Activated T-helper 9 cell treated with anti-CD3 and anti-CD28 coated beads, Interleukin-2, amount 50 U/mL, for 16 hours (primary cell): ENCODE data around the gene HEYL.

Experiments used
- DNase-seq: peaks from one replicate; pipeline ENCODE4 v3.0.0-alpha.2; 2020; ENCODE audit warnings: low read depth

The HEYL gene

DNA sequence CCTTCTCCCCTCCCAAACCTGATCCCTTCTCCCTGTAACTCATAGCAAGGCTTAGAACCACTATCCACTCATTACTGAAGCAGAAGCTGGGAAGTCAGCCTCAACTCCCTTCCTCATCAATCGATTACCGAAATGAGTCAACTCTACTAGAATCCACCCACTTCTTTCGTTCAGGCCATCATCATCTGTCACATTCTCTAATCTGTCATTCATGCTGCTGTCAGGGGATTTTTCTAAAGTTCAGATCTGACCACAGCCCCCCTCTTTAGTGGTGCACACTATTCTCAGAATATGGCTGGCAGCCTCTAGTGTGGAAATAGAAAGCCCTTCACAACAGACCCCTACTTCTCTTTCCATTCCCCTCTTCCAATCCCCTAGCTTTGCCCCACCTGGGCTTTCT, 27.3 kb upstream of the HEYL start:
- no peak for DNase-seq

DNA sequence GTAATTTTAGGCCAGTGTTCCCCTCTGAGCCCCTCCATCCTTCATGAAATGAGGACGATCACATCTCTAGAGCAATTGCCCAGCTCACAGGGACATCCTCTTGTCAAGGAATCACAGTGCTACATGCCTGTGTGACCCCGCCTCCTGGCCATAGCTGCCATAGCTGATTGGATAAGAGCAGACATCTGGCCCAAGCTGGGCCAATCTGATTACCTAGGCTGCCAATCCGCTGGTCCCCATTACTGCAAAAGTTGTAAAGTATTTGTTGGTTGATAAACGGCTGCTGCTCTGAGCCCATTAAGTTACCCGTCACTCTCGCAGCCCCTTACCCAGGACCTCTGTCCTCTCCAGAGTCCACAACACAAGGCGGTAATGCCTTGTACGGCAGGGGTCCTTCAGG, 24.1 kb upstream of the HEYL start:
- no peak for DNase-seq

GRCh38 chr1:39662861-39663260, 23.4 kb upstream of the HEYL start:
- DNase-seq: no peak

GRCh38 chr1:39659538-39659937, 20.1 kb upstream of the HEYL start:
- no peak for DNase-seq

GRCh38 chr1:39659110-39659509, 19.7 kb upstream of the HEYL start:
- no peak for DNase-seq

DNA sequence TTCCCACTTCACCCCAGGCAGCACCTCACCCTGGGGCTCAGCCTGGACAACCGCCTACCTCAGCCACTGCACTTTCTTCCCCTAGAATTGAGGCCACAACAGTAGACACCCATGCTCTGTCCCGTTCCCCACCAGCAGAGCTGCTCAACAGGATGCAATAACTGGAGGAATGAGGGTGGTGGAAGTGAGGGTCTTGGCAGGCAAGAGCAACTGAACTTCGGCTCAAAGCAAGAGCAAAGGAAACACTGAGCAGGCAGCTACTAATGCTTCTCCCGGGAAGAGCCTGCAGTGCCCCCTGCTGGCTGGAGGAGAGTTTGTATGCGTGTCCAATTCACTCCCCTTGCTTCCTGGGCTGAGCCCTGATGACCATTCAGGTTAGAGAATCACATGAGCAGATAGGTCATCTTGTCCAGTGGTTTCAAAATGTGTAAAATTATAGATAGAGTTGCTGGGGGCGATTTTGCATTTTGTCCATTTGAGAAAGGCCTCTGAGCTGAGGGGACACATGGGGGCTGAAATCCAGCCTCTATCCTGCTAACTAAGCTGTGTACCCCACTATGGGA, 18.6 kb upstream of the HEYL start:
- DNase-seq: peak; percentile 45

DNA sequence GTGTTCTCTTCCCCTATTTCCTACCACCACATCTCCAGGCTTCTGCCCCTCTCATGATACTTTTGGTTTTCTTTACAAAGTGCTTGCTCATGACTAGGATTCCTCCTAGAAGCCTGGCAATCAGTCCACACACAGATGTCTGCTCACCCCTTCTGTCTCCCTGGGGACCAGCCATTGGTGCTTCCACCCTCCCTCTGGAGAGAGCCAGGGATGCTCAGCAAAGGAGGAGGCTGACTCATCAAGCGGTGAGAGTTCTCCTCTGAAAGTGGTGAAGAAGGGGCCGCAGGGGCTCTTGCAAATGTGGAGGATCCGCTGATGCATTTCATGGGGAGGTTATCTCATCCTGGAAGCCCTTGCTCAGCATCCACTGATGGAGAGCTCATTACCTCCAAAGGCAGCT, 18.0 kb upstream of the HEYL start:
- no peak for DNase-seq

GRCh38 chr1:39656391-39656790, 16.9 kb upstream of the HEYL start:
- DNase-seq: no peak

DNA sequence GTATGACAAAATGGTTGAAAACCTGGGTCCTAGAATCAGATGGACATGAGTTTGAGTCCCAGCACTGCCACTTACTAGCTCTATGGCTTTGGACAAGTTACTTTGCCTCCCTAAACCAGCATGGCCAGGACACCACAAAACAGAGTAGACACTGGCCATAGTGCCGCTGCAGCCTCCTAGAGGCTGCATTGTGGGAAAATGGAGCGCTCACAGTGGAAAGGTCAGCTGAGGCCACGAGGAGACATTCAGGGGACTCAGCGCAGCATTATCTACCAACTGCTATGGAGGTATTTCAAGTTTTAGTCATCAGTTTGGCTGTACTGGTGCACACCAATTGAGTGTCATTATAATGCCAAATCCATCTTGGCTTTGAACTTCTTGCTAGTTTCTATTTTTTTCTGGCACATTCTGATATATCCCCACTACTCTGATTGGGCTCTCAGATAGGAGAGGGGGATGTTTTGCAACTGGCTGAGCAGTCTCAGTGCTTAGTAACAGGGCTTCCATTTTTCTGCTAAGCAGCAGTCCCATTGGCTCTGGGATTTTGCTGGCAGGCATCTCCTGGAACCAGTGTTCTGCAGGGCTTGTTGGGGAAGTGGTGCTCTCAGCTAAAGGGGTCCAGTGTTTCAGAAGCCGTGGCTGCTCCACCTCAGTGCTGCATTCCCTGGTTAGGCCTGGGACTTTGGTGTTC, 16.3 kb upstream of the HEYL start:
- DNase-seq: no peak

- DNase-seq: no peak
Observed at GRCh38 chr1:39654291-39654690, 14.8 kb upstream of the HEYL start.

- peak; percentile 61 for DNase-seq
Observed at GRCh38 chr1:39653546-39654031, 14.1 kb upstream of the HEYL start.

GRCh38 chr1:39652554-39652953, 13.1 kb upstream of the HEYL start:
- DNase-seq: no peak

DNA sequence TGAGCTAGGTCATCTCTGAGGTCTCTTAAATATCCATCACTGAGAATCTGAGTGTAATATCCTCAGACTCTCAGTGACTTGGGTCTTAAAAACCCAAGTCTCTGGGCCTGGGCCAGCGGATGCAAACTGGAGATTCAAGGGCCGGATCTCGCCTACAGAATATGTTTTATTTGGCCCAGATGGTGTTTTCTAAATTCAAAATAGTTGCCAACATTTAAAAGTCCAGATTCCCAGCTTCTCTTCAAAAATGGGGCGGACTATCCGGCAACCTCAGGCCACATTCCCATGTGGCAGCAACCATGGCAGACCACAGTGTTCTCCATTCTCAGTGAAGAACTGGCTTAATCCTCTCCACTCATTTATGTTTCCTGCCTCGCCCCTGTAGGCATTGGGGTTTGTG, 12.7 kb upstream of the HEYL start:
- no peak for DNase-seq

- no peak for DNase-seq
Observed at GRCh38 chr1:39650431-39650830, 11.0 kb upstream of the HEYL start.

DNA sequence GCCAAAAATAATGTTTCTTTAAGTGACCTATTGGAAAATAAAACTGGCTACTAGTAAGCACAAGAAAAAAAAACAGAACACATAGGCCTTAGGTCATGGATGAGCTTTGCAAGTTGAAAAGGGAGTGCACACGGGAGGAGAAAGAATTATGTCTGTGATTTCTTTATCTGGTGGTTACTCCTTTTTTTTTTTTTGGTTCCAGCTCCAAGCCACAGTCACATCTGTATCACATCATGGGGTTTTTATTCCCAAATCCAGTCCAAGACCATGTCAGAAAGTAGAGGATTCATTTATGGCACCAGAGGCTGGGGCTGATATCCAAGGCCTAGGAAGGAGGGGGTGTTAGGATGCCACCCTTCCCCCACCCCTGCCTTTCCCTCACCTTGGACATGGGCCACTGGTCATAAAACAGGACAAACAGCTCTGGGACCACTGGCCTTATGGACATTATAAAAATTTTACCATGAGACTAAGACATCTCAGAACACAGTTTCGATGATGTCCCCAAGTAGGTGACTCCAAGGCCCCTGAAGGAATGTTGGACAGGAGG, 10.3 kb upstream of the HEYL start:
- DNase-seq: no peak

- no peak for DNase-seq
Observed at GRCh38 chr1:39648496-39648895, 9.1 kb upstream of the HEYL start.

DNA sequence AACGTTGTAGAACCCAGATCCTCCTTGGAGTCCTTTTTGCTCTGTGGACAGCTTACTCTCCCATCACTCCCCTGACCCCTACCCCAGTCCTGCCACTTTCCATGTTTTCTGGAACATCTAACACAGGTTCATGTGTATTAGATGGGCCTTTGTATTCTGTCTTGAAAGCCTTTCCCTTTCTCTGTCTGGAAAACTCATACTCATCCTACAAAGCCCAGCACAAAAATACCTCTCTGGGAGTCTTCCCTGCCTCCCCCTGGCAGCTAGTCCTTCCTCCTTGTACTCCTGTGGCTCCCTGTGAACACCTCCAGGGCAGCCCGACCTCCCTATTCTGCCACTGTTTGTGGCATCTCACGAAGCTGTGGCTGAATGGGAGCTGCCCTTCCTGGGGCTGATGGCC, 7.8 kb upstream of the HEYL start:
- no peak for DNase-seq

DNA sequence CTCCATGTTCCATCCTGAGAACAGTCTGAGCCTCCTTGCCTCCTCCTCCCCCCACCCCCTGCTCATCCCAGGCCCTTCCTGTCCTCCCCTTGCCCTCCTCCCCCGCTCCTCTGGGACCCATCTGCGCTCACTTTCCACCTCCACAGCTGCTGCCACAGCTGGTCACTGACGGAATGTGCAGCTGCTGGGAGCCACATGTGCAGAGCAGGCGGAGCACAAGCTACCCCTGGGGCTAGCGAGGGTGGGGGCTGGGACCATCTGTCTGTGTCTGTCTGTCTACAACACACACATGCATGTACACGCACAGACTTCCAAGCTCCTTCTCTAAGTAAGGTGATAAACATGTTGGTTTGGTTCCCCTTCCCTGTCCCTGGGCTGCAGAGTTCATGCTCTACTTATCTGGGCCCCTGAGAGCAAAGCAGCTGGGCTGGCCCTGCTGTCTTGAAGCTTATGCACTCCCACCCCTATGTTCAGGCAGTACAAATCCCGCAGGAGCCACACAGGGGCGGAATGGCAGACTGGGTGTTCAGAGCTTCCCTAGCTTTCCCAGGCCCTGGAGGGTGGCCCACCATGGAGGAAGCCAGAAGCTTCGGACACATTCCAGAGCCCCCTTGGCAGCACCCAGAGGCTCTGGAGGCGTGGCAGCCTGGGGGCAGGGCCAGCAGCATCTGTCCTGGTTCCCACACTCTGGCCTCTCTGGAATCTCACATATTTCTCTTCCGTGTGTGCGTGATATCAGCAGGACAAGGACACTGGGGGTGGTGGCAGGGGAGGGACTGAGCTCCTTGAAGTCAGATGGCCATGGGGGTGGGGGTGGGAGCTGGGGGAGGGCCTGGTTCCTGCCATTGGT, 7.0 kb upstream of the HEYL start:
- no peak for DNase-seq

- DNase-seq: no peak
Observed at GRCh38 chr1:39645411-39646043, 6.1 kb upstream of the HEYL start.

DNA sequence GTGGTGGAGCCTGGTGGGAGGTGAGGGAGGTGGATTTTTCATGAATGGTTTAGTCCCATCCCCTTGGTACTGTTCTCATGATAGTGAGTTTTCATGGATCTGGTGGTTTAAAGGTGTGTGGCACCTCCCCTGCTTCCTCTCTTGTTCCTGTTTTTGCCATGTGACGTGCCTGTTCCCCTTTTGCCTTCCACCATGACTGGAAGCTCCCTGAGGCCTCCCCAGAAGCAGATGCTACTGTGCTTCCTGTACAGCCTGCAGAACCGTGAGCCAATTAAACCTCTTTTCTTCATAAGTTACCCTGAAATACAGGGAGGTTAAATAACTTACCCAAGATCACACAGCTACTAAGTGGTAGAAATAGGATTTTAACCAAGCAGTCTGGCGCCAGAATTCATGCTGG, 4.3 kb upstream of the HEYL start:
- no peak for DNase-seq

GRCh38 chr1:39642796-39643195, 3.4 kb upstream of the HEYL start:
- DNase-seq: no peak

GRCh38 chr1:39640861-39641260, 1.4 kb upstream of the HEYL start:
- no peak for DNase-seq

GRCh38 chr1:39638965-39639304, 508 bp downstream of the HEYL start:
- no peak for DNase-seq
